ENCODE results near the gene GCNT1. TPM values are rescaled to one million over a fixed set of nuclear protein-coding genes. Genes with fewer than 3 reads are reported as not detected.
A peak's percentile ranks its signal among the peaks of the same experiment; 100 is the strongest.
"Not testable (repeated sequence)": the region's sequence is repeated elsewhere in the genome, so short reads cannot be mapped to it uniquely, and the experiment has no call there.

The GCNT1 gene
- total RNA-seq, 1 experiment from 2014 or later, result 0.29 TPM

GRCh38 chr9:76433406-76433805 is 25.6 kb upstream of the GCNT1 start:
- intact Hi-C loops (cut with micrococcal nuclease), result no loop called here
- ATAC-seq, result peak; percentile 18; the same call in 1 of the 2 replicates
- ChIA-PET POLR2A (ENCODE audit: unreplicated experiment) (no interaction called here), CTCF (no interaction called here)
- Histone ChIP-seq H3K9me2 (replicated peaks; ENCODE audit: low read length) (no peaks in the 10 kb centered on the region), H3K4me3 (ENCODE audit: low read length) (no peak overlapping the region), H3K9me3 (ENCODE audit: low read length) (no peaks in the 10 kb centered on the region), H3K27ac (ENCODE audit: low read length) (no peak overlapping the region), H4K20me1 (ENCODE audit: low read length) (no peaks in the 10 kb centered on the region), H3K79me2 (ENCODE audit: low read length) (no peaks in the 10 kb centered on the region), H3K4me2 (ENCODE audit: low read length) (no peak overlapping the region), H3K9ac (ENCODE audit: low read length) (no peak overlapping the region), H3K27me3 (ENCODE audit: low read length) (no peaks in the 10 kb centered on the region), H2AFZ (ENCODE audit: low read length) (no peak overlapping the region), H3F3A (ENCODE audit: low read length, unreplicated experiment) (no peaks in the 10 kb centered on the region), H3K4me1 (ENCODE audit: insufficient read depth, low read length) (peaks cover 11% of the 10 kb centered on the region; the same call in 1 of the 2 replicates), H3K36me3 (ENCODE audit: low read depth, low read length) (no peaks in the 10 kb centered on the region)
- no TSS peak for BruUV-seq (replicated peaks)
- no peak for TF ChIP-seq EZH2phosphoT487 (IDR thresholded peaks at IDR 0.05; ENCODE audit: borderline replicate concordance, low read length)
- TF ChIP-seq EZH2 (IDR thresholded peaks at IDR 0.05; ENCODE audit: low read length, unreplicated experiment), result no peak
- no peak for DNase-seq

GRCh38 chr9:76433836-76434235 is 25.1 kb upstream of the GCNT1 start:
- H4K20me1 ChIP-seq (ENCODE audit: low read length), result no peaks in the 10 kb centered on the region

GRCh38 chr9:76434897-76435296 is 24.1 kb upstream of the GCNT1 start:
- DNase-seq; H3K4me2 ChIP-seq (ENCODE audit: low read length): not testable (repeated sequence)

More at GRCh38 chr9:76433836-76434235, 25.1 kb upstream of the GCNT1 start:
- no peak overlapping the region for H3K27ac ChIP-seq (ENCODE audit: low read length)
- BruUV-seq (replicated peaks), result no TSS peak
- no peak overlapping the region for H3K4me2 ChIP-seq (ENCODE audit: low read length)
- H3K27me3 ChIP-seq (ENCODE audit: low read length), result no peaks in the 10 kb centered on the region
- no peaks in the 10 kb centered on the region for H3F3A ChIP-seq (ENCODE audit: low read length, unreplicated experiment)
- no peak for TF ChIP-seq EZH2 (IDR thresholded peaks at IDR 0.05; ENCODE audit: low read length, unreplicated experiment)
- TF ChIP-seq CTCF (conservative IDR thresholded peaks at IDR 0.05; ENCODE audit: low read depth, low read length), result no peak
- TF ChIP-seq EZH2phosphoT487 (IDR thresholded peaks at IDR 0.05; ENCODE audit: borderline replicate concordance, low read length), result no peak
- peak; percentile 52 for DNase-seq
- H2AFZ ChIP-seq (ENCODE audit: low read length), result no peak overlapping the region
- ATAC-seq, result peak; percentile 81
- H3K9me2 ChIP-seq (replicated peaks; ENCODE audit: low read length), result no peaks in the 10 kb centered on the region
- H3K4me1 ChIP-seq (ENCODE audit: insufficient read depth, low read length), result peaks cover 11% of the 10 kb centered on the region; the same call in 1 of the 2 replicates
- ChIA-PET POLR2A (ENCODE audit: unreplicated experiment) (interaction anchor here (0.5 kb wide), 1 partner anchor 40 kb away, joined by 3 read pairs; the partner anchor contains the start of gene RFK), CTCF (no interaction called here)
- intact Hi-C loops (cut with micrococcal nuclease), result no loop called here
- H3K36me3 ChIP-seq (ENCODE audit: low read depth, low read length), result no peaks in the 10 kb centered on the region
- H3K79me2 ChIP-seq (ENCODE audit: low read length), result no peaks in the 10 kb centered on the region
- no peak overlapping the region for H3K4me3 ChIP-seq (ENCODE audit: low read length)
- H3K9me3 ChIP-seq (ENCODE audit: low read length), result no peaks in the 10 kb centered on the region
- no peak overlapping the region for H3K9ac ChIP-seq (ENCODE audit: low read length)

GRCh38 chr9:76437017-76437699 is 21.8 kb upstream of the GCNT1 start:
- H4K20me1 ChIP-seq (ENCODE audit: low read length); H3F3A ChIP-seq (ENCODE audit: low read length, unreplicated experiment); ATAC-seq; H3K4me2 ChIP-seq (ENCODE audit: low read length); H2AFZ ChIP-seq (ENCODE audit: low read length); BruUV-seq (replicated peaks); H3K9me3 ChIP-seq (ENCODE audit: low read length); intact Hi-C loops (cut with micrococcal nuclease); H3K79me2 ChIP-seq (ENCODE audit: low read length); H3K9ac ChIP-seq (ENCODE audit: low read length); H3K27me3 ChIP-seq (ENCODE audit: low read length); H3K36me3 ChIP-seq (ENCODE audit: low read depth, low read length); POLR2A ChIA-PET (ENCODE audit: unreplicated experiment); H3K27ac ChIP-seq (ENCODE audit: low read length); H3K4me3 ChIP-seq (ENCODE audit: low read length); CTCF ChIA-PET; DNase-seq; H3K9me2 ChIP-seq (replicated peaks; ENCODE audit: low read length): not testable (repeated sequence)
- peaks cover 18% of the 10 kb centered on the region; the same call in 1 of the 2 replicates for H3K4me1 ChIP-seq (ENCODE audit: insufficient read depth, low read length)

More at GRCh38 chr9:76434897-76435296, 24.1 kb upstream of the GCNT1 start:
- CTCF ChIA-PET; intact Hi-C loops (cut with micrococcal nuclease); H3K27me3 ChIP-seq (ENCODE audit: low read length); H3K27ac ChIP-seq (ENCODE audit: low read length); POLR2A ChIA-PET (ENCODE audit: unreplicated experiment); ATAC-seq; H3F3A ChIP-seq (ENCODE audit: low read length, unreplicated experiment); H3K36me3 ChIP-seq (ENCODE audit: low read depth, low read length); H3K9me3 ChIP-seq (ENCODE audit: low read length); BruUV-seq (replicated peaks); H2AFZ ChIP-seq (ENCODE audit: low read length); H3K9me2 ChIP-seq (replicated peaks; ENCODE audit: low read length); H4K20me1 ChIP-seq (ENCODE audit: low read length); H3K9ac ChIP-seq (ENCODE audit: low read length); H3K4me3 ChIP-seq (ENCODE audit: low read length); H3K79me2 ChIP-seq (ENCODE audit: low read length): not testable (repeated sequence)
- peaks cover 11% of the 10 kb centered on the region; the same call in 1 of the 2 replicates for H3K4me1 ChIP-seq (ENCODE audit: insufficient read depth, low read length)

All from PC-3 (cell line).